SK-N-SH (cell line): ENCODE data around the gene LCN1. TPM values are rescaled to one million over a fixed set of nuclear protein-coding genes. Genes with fewer than 3 reads are reported as not detected.

ENCODE experiments used
- CTCF ChIA-PET: fragments of 300-600, 350-600 bp; formaldehyde crosslinking; extraction: SDS; loops from one replicate; lab custom pipeline; 2021; lab: Yijun Ruan, JAX
- POLR2A ChIA-PET: fragments of 350-600 bp; sonication (Branson Sonifier 250); formaldehyde crosslinking; extraction: SDS; loops from one replicate; lab custom pipeline; 2020; ENCODE audit warnings: antibody characterized with exemption, inconsistent platforms; lab: Yijun Ruan, JAX
- DNase-seq: peaks from one replicate; pipeline ENCODE4 v3.0.0; 2012
- H2AFZ ChIP-seq: fragments of 200-600 bp; sonication (generic); 2 replicates; pipeline ENCODE4 v1.8.1; 2016; ENCODE audit warnings: antibody characterized with exemption, mild to moderate bottlenecking, low read depth
- H3F3A ChIP-seq: fragments of 200-600 bp; sonication (generic); replicated peaks from 2 replicates; pipeline ENCODE3; 2016; ENCODE audit warnings: antibody characterized with exemption, mild to moderate bottlenecking; ENCODE audit not compliant: insufficient read depth
- H3K27ac ChIP-seq, 2 experiments: fragments of 200-500 bp in 1 of 2; fragments of 200-600 bp in 1 of 2; sonication (Bioruptor generic) in 1 of 2; sonication (generic), shearing (Covaris generic) in 1 of 2; 2 replicates each; pipeline versions ENCODE4 v1.5.1 to v1.6.1; 2014 to 2016; ENCODE audit warnings: low read depth in 2 of 2, inconsistent platforms in 1 of 2, low read length in 1 of 2, mild to moderate bottlenecking in 1 of 2, mixed read lengths in 1 of 2
- H3K27me3 ChIP-seq: fragments of 200-600 bp; sonication (generic), shearing (Covaris generic); 2 replicates; pipeline ENCODE4 v1.6.1; 2016; ENCODE audit warnings: mixed run types; ENCODE audit not compliant: insufficient read depth
- H3K36me3 ChIP-seq, 2 experiments: fragments of 200-500 bp in 1 of 2; fragments of 200-600 bp in 1 of 2; sonication (Bioruptor generic) in 1 of 2; sonication (generic) in 1 of 2; replicated peaks in 1 of 2; 2 replicates each; pipeline versions ENCODE3 to v1.5.1; 2014 to 2016; ENCODE audit warnings: low read length in 1 of 2, mild to moderate bottlenecking in 1 of 2; ENCODE audit not compliant: insufficient read depth in 2 of 2, control insufficient read depth in 1 of 2
- H3K4me1 ChIP-seq, 2 experiments: fragments of 200-500 bp in 1 of 2; fragments of 200-600 bp in 1 of 2; sonication (Bioruptor generic) in 1 of 2; sonication (generic), shearing (Covaris generic) in 1 of 2; 2 replicates each; pipeline versions ENCODE4 v1.5.1 to v1.6.1; 2014 to 2016; ENCODE audit warnings: low read depth in 1 of 2, low read length in 1 of 2, mixed run types in 1 of 2; ENCODE audit not compliant: insufficient read depth in 2 of 2, control insufficient read depth in 1 of 2
- H3K4me2 ChIP-seq: fragments of 200-600 bp; sonication (generic), shearing (Covaris generic); 2 replicates; pipeline ENCODE4 v1.6.1; 2017; ENCODE audit warnings: mixed run types
- H3K4me3 ChIP-seq, 2 experiments: fragments of 200-500 bp in 1 of 2; fragments of 200-600 bp in 1 of 2; sonication (Bioruptor generic) in 1 of 2; sonication (generic), shearing (Covaris generic) in 1 of 2; 2 replicates each; pipeline versions ENCODE4 v1.5.1 to v1.8.1; 2014 to 2016; ENCODE audit warnings: low read depth in 2 of 2, inconsistent platforms in 1 of 2, low read length in 1 of 2, mild to moderate bottlenecking in 1 of 2, mixed read lengths in 1 of 2, moderate library complexity in 1 of 2
- H3K79me2 ChIP-seq: fragments of 200-600 bp; sonication (generic); 2 replicates; pipeline ENCODE4 v1.8.1; 2017; ENCODE audit warnings: mild to moderate bottlenecking; ENCODE audit not compliant: insufficient read depth
- H3K9ac ChIP-seq: fragments of 200-600 bp; sonication (generic); 2 replicates; pipeline ENCODE4 v1.6.1; 2017; ENCODE audit warnings: mixed run types
- H3K9me2 ChIP-seq: fragments of 200-600 bp; sonication (generic); 2 replicates; pipeline ENCODE4 v1.6.1; 2017; ENCODE audit warnings: mixed run types
- H3K9me3 ChIP-seq: fragments of 200-600 bp; sonication (generic); 2 replicates; pipeline ENCODE4 v1.6.1; 2017; ENCODE audit warnings: mixed run types, mild to moderate bottlenecking, moderate library complexity
- H4K20me1 ChIP-seq: fragments of 200-600 bp; sonication (generic); 2 replicates; pipeline ENCODE4 v1.6.1; 2017; ENCODE audit warnings: mild to moderate bottlenecking, mixed run types; ENCODE audit not compliant: insufficient read depth
- CHD2 ChIP-seq: fragments of 150-350 bp; IDR thresholded peaks from 2 replicates; pipeline ENCODE4 v1.6.1; 2018; ENCODE audit warnings: low read length; ENCODE audit not compliant: partially characterized antibody
- EZH2phosphoT487 ChIP-seq: fragments of 200-600 bp; sonication (generic); IDR thresholded peaks from 2 replicates; pipeline ENCODE4 v1.6.1; 2017; ENCODE audit warnings: low read depth, mixed run types, mild to moderate bottlenecking, antibody characterized with exemption, moderate library complexity, borderline replicate concordance
- FOXJ3 ChIP-seq: sonication (generic); formaldehyde crosslinking; IDR thresholded peaks from 2 replicates; pipeline ENCODE4 v1.5.1; 2020; ENCODE audit warnings: mild to moderate bottlenecking, missing genetic modification reagents
- GATA2 ChIP-seq: sonication (generic); formaldehyde crosslinking; IDR thresholded peaks from 2 replicates; pipeline ENCODE4 v1.5.0; 2020; ENCODE audit warnings: mild to moderate bottlenecking, missing genetic modification reagents
- IRF3 ChIP-seq: fragments of 150-350 bp; IDR thresholded peaks from 2 replicates; pipeline ENCODE4 v1.6.1; 2016; ENCODE audit warnings: mild to moderate bottlenecking, low read depth, low read length
- MAX ChIP-seq: IDR thresholded peaks from 2 replicates; pipeline ENCODE4 v1.4.0; 2012; ENCODE audit warnings: low read depth
- MXI1 ChIP-seq: IDR thresholded peaks from 2 replicates; pipeline ENCODE4 v1.6.1; 2012; ENCODE audit warnings: mild to moderate bottlenecking, low read depth, low read length, improper control_type of control experiment
- NFIC ChIP-seq: IDR thresholded peaks from 2 replicates; pipeline ENCODE4 v1.4.0; 2012; ENCODE audit warnings: borderline replicate concordance
- PBX3 ChIP-seq: IDR thresholded peaks from 2 replicates; pipeline ENCODE4; 2012
- REST ChIP-seq: IDR thresholded peaks from 2 replicates; pipeline ENCODE4 v1.6.1; 2012; ENCODE audit warnings: mild to moderate bottlenecking, low read depth, low read length, moderate library complexity
- RXRA ChIP-seq: IDR thresholded peaks from 2 replicates; pipeline ENCODE4 v1.4.0; 2012; ENCODE audit warnings: low read depth, mild to moderate bottlenecking, borderline replicate concordance
- TEAD4 ChIP-seq: IDR thresholded peaks from 2 replicates; pipeline ENCODE4 v1.4.0; 2012; ENCODE audit warnings: mild to moderate bottlenecking, borderline replicate concordance; ENCODE audit not compliant: insufficient read depth
- USF1 ChIP-seq: IDR thresholded peaks from 2 replicates; pipeline ENCODE4 v1.4.0; 2012; ENCODE audit warnings: low read depth, borderline replicate concordance
- USF2 ChIP-seq: fragments of 150-350 bp; IDR thresholded peaks from 2 replicates; pipeline ENCODE4 v1.6.1; 2017; ENCODE audit warnings: antibody characterized with exemption, low read length, low read depth, borderline replicate concordance
- ZBTB33 ChIP-seq: IDR thresholded peaks from 2 replicates; pipeline ENCODE4 v1.4.0; 2012; ENCODE audit warnings: low read depth, borderline replicate concordance
- WGBS: methylation state at CpG from one replicate; pipeline ENCODE4 v1.1.6; 2017; ENCODE audit warnings: low lambda C conversion rate; 5-methylcytosine and 5-hydroxymethylcytosine counted together
- polyA plus RNA-seq, 3 experiments: library from polyadenylated mRNA; depleted of rRNA; stranded (reverse); fragments of >200 nt; gene quantifications; 2 replicates each; pipeline ENCODE4 v1.2.3, GENCODE V29; 2012

LCN1 gene
- polyA plus RNA-seq, 1 of the 3 experiments (the other 2 are of a cell fraction): not detected

GRCh38 chr9:135498381-135499126, 22.7 kb upstream of the LCN1 start:
- no peak overlapping the region for H2AFZ ChIP-seq
- H3K27ac ChIP-seq: no peak overlapping the region
- peaks cover 0 to 18% of the 10 kb centered on the region in 2 experiments for H3K36me3 ChIP-seq
- 0 out of 2 replicates have a peak, but pooled peaks cover 7% of the 10 kb centered on the region for H4K20me1 ChIP-seq
- H3K9me2 ChIP-seq: no peaks in the 10 kb centered on the region
- H3K4me2 ChIP-seq: peak overlapping the region; percentile 100; the same call in 1 of the 2 replicates
- H3K9ac ChIP-seq: no peak overlapping the region
- H3K4me3 ChIP-seq: peak overlapping the region in 1 of 2 experiments; percentile 95; a peak in 2 of 4 replicates
- peaks cover 6 to 19% of the 10 kb centered on the region in 2 experiments; a peak in 3 of 4 replicates for H3K4me1 ChIP-seq
- CTCF ChIA-PET: interaction anchor here (1.7 to 3.9 kb wide), 4 partner anchors 9 to 20 kb away, joined by 6 to 23 read pairs (median 11); no protein-coding TSS in a partner anchor
- peak; percentile 3 for DNase-seq
- no peaks in the 10 kb centered on the region for H3K9me3 ChIP-seq
- no peak for TF ChIP-seq EZH2phosphoT487
- TF ChIP-seq IRF3: no peak
- no peak for TF ChIP-seq TEAD4
- no peak for TF ChIP-seq REST
- no peak for TF ChIP-seq USF1
- no peak for TF ChIP-seq CHD2
- no peak for TF ChIP-seq GATA2
- no peak for TF ChIP-seq USF2
- no peak for TF ChIP-seq ZBTB33
- TF ChIP-seq RXRA: no peak
- no peak for TF ChIP-seq NFIC
- TF ChIP-seq PBX3: no peak
- TF ChIP-seq FOXJ3 (CRISPR knock-in tag): no peak
- TF ChIP-seq MAX: no peak
- no peak for TF ChIP-seq MXI1
- TF ChIP-seq, all 33 proteins: peak for 0
- Histone ChIP-seq H3K27me3 (no peaks in the 10 kb centered on the region), H3F3A (no peaks in the 10 kb centered on the region), H3K79me2 (peaks cover 19% of the 10 kb centered on the region)
- POLR2A ChIA-PET: interaction anchor here (2.0 kb wide), 1 partner anchor 18 kb away, joined by 9 read pairs; no protein-coding TSS in a partner anchor
- 87% methylated on average over 14 of the region's 15 CpGs for WGBS
